ENCODE results near the gene SORCS3.

Gene SORCS3

DNA sequence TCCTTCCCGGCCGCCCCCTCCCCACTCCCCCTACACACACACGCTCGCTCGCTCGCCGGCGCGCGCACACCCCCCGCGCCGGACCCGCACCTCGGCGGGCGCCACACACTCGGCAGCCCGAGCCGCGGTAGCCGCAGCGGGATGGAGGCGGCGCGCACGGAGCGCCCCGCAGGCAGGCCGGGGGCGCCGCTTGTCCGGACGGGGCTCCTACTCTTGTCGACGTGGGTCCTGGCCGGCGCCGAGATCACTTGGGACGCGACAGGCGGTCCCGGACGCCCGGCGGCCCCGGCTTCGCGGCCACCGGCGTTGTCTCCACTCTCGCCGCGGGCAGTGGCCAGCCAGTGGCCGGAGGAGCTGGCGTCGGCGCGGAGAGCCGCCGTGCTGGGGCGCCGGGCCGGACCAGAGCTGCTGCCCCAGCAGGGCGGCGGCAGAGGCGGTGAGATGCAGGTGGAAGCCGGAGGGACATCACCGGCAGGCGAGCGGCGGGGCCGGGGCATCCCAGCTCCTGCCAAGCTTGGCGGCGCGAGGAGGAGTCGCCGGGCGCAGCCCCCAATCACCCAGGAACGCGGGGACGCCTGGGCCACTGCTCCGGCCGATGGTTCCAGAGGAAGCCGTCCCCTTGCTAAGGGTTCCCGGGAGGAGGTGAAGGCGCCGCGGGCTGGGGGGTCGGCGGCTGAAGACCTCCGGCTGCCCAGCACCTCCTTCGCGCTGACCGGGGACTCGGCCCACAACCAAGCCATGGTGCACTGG lies at the start of gene SORCS3:
SORCS3 (plus strand) TSS at position 104 of the 750 bp plus-strand sequence.
- H3K4me1 ChIP-seq (ENCODE audit: low read depth, poor library complexity, severe bottlenecking) = peaks cover 3% of the 10 kb centered on the region
- no peak within 1 kb of the TSS for H3K9ac ChIP-seq
- peaks cover 17% of the 10 kb centered on the region for H3K27me3 ChIP-seq (ENCODE audit: insufficient read depth, low read depth)
- no peaks in the 10 kb centered on the region for H3K36me3 ChIP-seq (ENCODE audit: insufficient read depth)
- H2AFZ ChIP-seq (ENCODE audit: low read depth) = peak within 1 kb of the TSS; percentile 75; the same call in 1 of the 2 replicates
- H4K20me1 ChIP-seq (ENCODE audit: insufficient read depth) = no peaks in the 10 kb centered on the region
- H3K27ac ChIP-seq = no peak within 1 kb of the TSS
- H3K4me3 ChIP-seq (IDR thresholded peaks at IDR 0.05; ENCODE audit: insufficient read depth, low read depth, low read length) = no peak within 1 kb of the TSS
- peak within 1 kb of the TSS; percentile 74 for H3K4me2 ChIP-seq
- H3K79me2 ChIP-seq (ENCODE audit: insufficient read depth, low read depth) = no peaks in the 10 kb centered on the region
- no peak for TF ChIP-seq CTCF (conservative IDR thresholded peaks at IDR 0.05; ENCODE audit: low read depth, low read length)

DNA sequence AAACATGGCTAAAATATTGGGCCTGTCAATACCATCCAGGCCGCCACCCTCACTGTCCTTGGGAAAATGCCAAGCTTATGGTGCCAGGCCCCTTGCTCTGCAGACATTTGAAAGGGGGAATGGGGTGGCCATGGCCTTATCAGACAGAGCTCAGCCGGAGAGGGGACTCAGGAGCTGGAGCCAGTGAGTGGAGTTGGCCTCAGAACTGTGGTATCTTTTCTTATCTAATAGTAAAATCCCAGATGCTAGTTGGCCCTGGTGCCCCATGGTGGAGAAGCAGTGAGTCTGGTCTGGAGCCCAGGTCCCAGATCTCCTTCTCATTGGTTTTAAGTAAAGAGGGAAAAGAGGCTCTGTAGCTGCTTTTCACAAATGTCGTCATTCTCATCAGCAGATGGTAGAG lies 49.6 kb upstream of the SORCS3 start:
- no peaks in the 10 kb centered on the region for H3K27me3 ChIP-seq (ENCODE audit: insufficient read depth, low read depth)
- no peak overlapping the region for H3K4me2 ChIP-seq
- no peak overlapping the region for H3K27ac ChIP-seq
- H3K36me3 ChIP-seq (ENCODE audit: insufficient read depth) = no peaks in the 10 kb centered on the region
- H3K9ac ChIP-seq = no peak overlapping the region
- H4K20me1 ChIP-seq (ENCODE audit: insufficient read depth) = no peaks in the 10 kb centered on the region
- H3K79me2 ChIP-seq (ENCODE audit: insufficient read depth, low read depth) = no peaks in the 10 kb centered on the region
- no peaks in the 10 kb centered on the region for H3K4me1 ChIP-seq (ENCODE audit: low read depth, poor library complexity, severe bottlenecking)
- H2AFZ ChIP-seq (ENCODE audit: low read depth) = no peak overlapping the region
- no peak for TF ChIP-seq CTCF (conservative IDR thresholded peaks at IDR 0.05; ENCODE audit: low read depth, low read length)
- no peak overlapping the region for H3K4me3 ChIP-seq (IDR thresholded peaks at IDR 0.05; ENCODE audit: insufficient read depth, low read depth, low read length)

DNA sequence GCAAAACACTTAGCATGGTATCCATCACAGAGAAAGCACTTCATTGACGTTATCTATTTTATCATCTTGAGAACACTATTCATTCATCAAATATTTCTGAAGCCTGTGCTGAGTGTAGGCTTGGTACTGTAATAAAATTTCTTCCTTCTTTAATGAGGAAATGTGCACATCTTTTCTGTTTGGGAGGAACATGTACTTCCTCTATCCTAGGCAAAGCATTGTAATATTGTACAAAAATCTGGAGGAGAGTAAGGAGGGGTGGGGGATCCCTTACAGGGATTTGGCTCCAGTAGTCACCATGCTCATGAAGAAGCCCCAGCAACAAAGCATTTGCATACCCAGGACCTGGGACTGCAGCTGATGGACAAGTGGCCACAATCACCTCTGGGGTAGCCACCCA lies 39.9 kb upstream of the SORCS3 start:
- no peaks in the 10 kb centered on the region for H3K27me3 ChIP-seq (ENCODE audit: insufficient read depth, low read depth)
- H3K79me2 ChIP-seq (ENCODE audit: insufficient read depth, low read depth) = no peaks in the 10 kb centered on the region
- H3K4me3 ChIP-seq (IDR thresholded peaks at IDR 0.05; ENCODE audit: insufficient read depth, low read depth, low read length) = no peak overlapping the region
- H4K20me1 ChIP-seq (ENCODE audit: insufficient read depth) = no peaks in the 10 kb centered on the region
- no peak for TF ChIP-seq CTCF (conservative IDR thresholded peaks at IDR 0.05; ENCODE audit: low read depth, low read length)
- H3K4me2 ChIP-seq = no peak overlapping the region
- no peaks in the 10 kb centered on the region for H3K36me3 ChIP-seq (ENCODE audit: insufficient read depth)
- H3K4me1 ChIP-seq (ENCODE audit: low read depth, poor library complexity, severe bottlenecking) = no peaks in the 10 kb centered on the region
- no peak overlapping the region for H3K27ac ChIP-seq
- no peak overlapping the region for H2AFZ ChIP-seq (ENCODE audit: low read depth)
- no peak overlapping the region for H3K9ac ChIP-seq

DNA sequence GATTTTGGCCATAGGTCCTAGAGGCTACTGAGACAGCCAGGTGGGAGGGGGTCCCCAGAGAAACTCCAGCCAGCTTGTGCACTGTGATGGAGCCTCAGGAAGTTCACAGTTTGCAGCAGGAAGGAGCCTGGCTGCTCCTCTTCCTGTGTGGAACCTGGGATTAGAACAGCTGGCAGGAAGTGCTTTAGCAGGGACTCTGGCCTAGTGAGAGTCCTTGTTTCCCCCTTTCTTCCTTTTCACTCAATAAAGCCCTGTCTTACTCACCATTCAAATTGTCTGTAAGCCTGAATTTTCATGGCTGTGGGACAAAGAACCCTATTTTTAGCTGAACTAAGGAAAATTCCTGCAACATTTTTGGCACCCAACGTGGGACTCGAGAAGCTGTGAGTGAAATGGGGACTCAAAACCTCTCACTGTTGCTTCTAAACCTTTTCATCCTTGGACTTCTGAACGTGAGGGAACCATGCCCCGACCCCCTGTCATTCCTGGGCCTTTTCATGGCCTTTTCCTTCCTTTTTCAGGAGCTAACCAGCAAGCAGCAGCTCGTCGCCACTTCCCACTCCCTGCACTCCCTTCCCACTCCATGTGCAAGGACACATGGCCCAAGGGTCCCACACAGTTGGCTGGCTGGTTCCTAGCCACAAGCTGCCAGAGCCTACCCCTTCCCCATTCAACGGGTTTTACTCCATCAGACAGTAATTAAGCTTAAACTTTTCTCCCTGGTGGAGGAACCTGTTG lies 32.8 kb upstream of the SORCS3 start:
- no peak for TF ChIP-seq CTCF (conservative IDR thresholded peaks at IDR 0.05; ENCODE audit: low read depth, low read length)
- no peak overlapping the region for H2AFZ ChIP-seq (ENCODE audit: low read depth)
- no peak overlapping the region for H3K9ac ChIP-seq
- no peaks in the 10 kb centered on the region for H3K27me3 ChIP-seq (ENCODE audit: insufficient read depth, low read depth)
- no peaks in the 10 kb centered on the region for H3K79me2 ChIP-seq (ENCODE audit: insufficient read depth, low read depth)
- H3K36me3 ChIP-seq (ENCODE audit: insufficient read depth) = no peaks in the 10 kb centered on the region
- no peaks in the 10 kb centered on the region for H4K20me1 ChIP-seq (ENCODE audit: insufficient read depth)
- H3K4me3 ChIP-seq (IDR thresholded peaks at IDR 0.05; ENCODE audit: insufficient read depth, low read depth, low read length) = no peak overlapping the region
- no peaks in the 10 kb centered on the region for H3K4me1 ChIP-seq (ENCODE audit: low read depth, poor library complexity, severe bottlenecking)
- H3K4me2 ChIP-seq = no peak overlapping the region
- no peak overlapping the region for H3K27ac ChIP-seq
